Kidney epithelial cell (primary cell): ENCODE measurements around the gene MAPRE2. TPM values are rescaled to one million over a fixed set of nuclear protein-coding genes. Genes with fewer than 3 reads are reported as not detected.

Experiments
- DNase-seq: peaks from one replicate; pipeline ENCODE4 v3.0.0-alpha.2; 2010; ENCODE audit warnings: low read depth
- H3K27me3 ChIP-seq: 2 replicates; pipeline ENCODE4 v1.6.0; 2011; ENCODE audit warnings: low read length; ENCODE audit not compliant: control insufficient read depth, insufficient read depth
- H3K36me3 ChIP-seq: 2 replicates; pipeline ENCODE4 v1.5.1; 2011; ENCODE audit warnings: low read length; ENCODE audit not compliant: control insufficient read depth, insufficient read depth
- H3K4me3 ChIP-seq: 2 replicates; pipeline ENCODE4 v1.5.1; 2011; ENCODE audit warnings: low read depth, mild to moderate bottlenecking, control low read depth, low read length
- total RNA-seq: library from RNA; depleted of rRNA; stranded (reverse); fragments of >200 nt; gene quantifications from 2 replicates; pipeline ENCODE4 v1.2.3, GENCODE V29; 2015
- TF ChIP-seq, protein P1 (sequence below): IDR thresholded peaks from 2 replicates; pipeline ENCODE4 v1.5.1; 2011; ENCODE audit warnings: mild to moderate bottlenecking, moderate library complexity, low read length, control low read depth, inconsistent platforms; ENCODE audit not compliant: insufficient read depth, poor library complexity, severe bottlenecking

MAPRE2 gene
- total RNA-seq, 1 donor from 2014 or later = 16.2 TPM

DNA sequence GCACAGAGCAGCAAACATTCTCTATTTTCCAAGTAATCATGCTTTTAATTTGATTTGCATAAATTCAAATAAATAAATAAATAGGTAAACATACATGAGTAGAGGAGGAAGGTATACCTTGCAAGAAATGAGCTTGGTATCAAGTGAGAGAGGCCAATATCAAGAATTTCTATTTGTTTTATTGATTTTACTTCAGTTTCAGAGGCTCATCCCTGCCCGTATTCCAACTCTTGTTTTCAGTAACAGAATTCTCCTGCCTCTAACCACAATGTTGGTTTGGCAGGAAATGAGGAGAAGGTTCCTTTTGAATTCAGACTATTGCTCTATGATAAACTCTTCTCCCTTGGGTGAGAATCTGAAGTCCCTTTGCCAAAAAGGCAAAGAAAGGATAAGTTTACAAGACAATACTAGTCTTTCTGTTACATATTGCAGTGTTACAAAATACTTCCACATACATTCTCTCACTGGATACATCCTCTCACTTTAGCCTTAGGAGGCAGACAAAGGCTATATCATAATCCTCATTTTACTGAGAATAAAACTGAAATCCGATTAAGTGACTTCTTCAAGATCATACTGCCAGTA, 131.3 kb downstream of the MAPRE2 start:
- Histone ChIP-seq H3K4me3 (no peak overlapping the region), H3K36me3 (no peaks in the 10 kb centered on the region), H3K27me3 (no peaks in the 10 kb centered on the region)
- TF ChIP-seq, protein P1, sequence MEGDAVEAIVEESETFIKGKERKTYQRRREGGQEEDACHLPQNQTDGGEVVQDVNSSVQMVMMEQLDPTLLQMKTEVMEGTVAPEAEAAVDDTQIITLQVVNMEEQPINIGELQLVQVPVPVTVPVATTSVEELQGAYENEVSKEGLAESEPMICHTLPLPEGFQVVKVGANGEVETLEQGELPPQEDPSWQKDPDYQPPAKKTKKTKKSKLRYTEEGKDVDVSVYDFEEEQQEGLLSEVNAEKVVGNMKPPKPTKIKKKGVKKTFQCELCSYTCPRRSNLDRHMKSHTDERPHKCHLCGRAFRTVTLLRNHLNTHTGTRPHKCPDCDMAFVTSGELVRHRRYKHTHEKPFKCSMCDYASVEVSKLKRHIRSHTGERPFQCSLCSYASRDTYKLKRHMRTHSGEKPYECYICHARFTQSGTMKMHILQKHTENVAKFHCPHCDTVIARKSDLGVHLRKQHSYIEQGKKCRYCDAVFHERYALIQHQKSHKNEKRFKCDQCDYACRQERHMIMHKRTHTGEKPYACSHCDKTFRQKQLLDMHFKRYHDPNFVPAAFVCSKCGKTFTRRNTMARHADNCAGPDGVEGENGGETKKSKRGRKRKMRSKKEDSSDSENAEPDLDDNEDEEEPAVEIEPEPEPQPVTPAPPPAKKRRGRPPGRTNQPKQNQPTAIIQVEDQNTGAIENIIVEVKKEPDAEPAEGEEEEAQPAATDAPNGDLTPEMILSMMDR = no peak
- no peak for DNase-seq

DNA sequence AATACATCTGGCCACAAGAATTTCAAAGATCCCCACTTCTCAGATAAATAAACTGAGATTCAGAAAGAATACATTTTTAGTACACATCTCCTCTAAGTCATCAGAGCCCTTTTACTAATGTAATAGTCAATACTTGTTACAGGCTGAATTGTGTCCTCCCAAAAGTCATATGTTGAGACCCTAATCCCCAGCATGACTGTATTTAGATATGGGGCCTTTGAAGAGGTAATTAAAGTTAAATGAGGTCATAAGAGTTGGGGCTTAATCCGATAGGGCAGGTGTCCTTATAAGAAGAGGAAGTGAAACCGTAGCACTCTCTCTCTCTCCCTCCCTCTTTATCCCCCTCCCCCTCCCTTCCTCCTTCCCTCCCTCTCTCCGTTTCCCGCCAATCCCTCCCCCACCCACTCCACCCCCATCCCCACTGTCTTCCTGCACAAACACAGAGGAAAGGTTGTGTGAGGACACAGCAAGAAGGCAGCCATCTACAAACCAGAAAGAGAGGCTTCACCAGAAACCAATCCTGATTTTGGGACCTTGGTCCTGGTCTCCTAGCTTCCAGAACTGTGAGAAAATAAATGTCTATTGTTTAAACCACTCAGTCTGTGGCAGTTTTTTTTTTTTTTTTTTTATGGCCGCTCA, 133.0 kb downstream of the MAPRE2 start:
- Histone ChIP-seq H3K4me3 (no peak overlapping the region), H3K27me3 (no peaks in the 10 kb centered on the region), H3K36me3 (no peaks in the 10 kb centered on the region)
- no peak for DNase-seq
- TF ChIP-seq, protein P1 = no peak

DNA sequence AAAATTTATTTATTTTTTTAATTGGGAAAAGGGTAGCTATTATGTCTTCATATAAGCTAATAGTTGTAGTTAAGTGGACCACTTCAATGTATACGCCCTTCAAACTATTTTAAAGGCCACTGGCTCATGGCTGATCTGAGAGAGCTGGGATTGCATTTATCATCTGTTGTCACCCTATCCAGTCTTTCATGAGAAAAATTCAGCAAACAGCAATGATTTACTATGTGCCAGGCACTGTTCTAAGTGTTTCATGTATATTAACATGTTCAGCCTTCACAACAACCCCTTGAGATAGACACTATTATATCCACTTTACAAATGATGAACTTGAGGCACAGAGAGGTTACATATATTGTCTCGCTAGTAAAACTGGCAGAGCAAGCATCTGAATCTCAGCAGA, 133.5 kb downstream of the MAPRE2 start:
- DNase-seq = no peak
- TF ChIP-seq, protein P1 = no peak
- Histone ChIP-seq H3K27me3 (no peaks in the 10 kb centered on the region), H3K36me3 (no peaks in the 10 kb centered on the region), H3K4me3 (no peak overlapping the region)

DNA sequence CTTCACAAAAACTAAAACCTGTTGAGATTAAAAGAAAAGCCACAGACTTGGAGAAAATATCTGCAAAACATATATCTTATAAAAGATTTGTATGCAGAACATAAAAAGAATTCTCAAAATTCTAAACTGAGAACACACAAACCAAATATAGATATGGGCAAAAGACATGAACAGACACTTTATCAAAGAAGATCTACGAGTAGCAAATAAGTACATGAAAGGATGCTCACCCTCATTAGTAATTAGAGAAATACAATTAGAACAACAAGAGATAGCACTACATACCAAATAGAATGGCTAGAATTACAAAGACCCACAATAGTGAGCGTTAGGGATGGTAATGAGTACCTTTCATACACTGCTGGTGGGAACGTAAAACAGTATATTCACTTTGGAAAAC, 135.7 kb downstream of the MAPRE2 start:
- DNase-seq = no peak
- Histone ChIP-seq H3K27me3 (no peaks in the 10 kb centered on the region), H3K36me3 (no peaks in the 10 kb centered on the region), H3K4me3 (no peak overlapping the region)
- TF ChIP-seq, protein P1 = no peak

DNA sequence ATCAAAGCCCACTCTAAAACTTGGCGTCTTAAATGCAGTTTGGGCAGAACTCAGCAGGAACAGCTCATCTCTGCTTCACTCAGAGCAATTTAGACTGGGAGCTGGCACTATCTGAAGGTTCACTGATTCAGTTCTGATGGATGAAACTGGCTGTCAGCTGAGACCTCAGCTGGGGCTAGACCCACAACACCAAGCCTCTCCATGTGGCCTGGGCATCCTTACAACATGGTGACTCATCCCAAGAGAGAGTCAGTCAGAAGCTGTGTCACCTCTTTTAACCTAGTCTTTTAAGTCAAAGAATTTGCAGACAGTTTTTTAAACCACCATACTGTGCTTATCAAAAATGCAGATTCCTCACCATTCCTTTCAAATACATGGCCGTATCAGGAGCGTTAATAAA, 137.0 kb downstream of the MAPRE2 start:
- no peak overlapping the region for H3K4me3 ChIP-seq
- no peaks in the 10 kb centered on the region for H3K27me3 ChIP-seq
- TF ChIP-seq, protein P1 = no peak
- peak; percentile 32 for DNase-seq
- no peaks in the 10 kb centered on the region for H3K36me3 ChIP-seq

DNA sequence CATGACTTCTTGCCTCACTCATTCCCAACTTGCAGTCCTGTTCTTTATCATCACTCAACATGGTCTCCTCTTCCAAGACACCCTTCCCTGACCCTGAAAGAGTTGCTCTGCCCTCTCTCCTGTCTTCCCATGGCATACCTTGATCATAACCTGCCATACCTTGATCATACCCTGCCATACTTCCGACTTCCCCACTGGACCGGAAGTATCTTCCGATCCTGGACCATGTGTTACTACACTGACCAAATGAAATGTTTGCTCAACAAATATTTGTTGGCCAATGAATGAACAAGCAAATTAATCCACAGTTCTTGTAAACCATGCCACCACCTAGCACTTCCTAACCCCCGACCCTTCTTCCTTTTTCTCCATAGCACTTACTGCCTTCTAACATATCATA, 138.7 kb downstream of the MAPRE2 start:
- no peak for DNase-seq

More for the DNA sequence above, 138.7 kb downstream of the MAPRE2 start:
- no peaks in the 10 kb centered on the region for H3K36me3 ChIP-seq
- no peak overlapping the region for H3K4me3 ChIP-seq
- TF ChIP-seq, protein P1 = no peak
- no peaks in the 10 kb centered on the region for H3K27me3 ChIP-seq
